GM12891 (cell line): ENCODE measurements around the gene PLD1.

ENCODE experiments used
- DNase-seq: peaks from one replicate; pipeline ENCODE4 v3.0.0; 2011; ENCODE audit warnings: low spot score; ENCODE audit not compliant: insufficient read length
- FAIRE-seq: peaks from 2 replicates; lab custom pipeline; 2011; peaks lifted over from hg19 to GRCh38; lab: Jason Lieb, UNC
- PAX5 ChIP-seq: IDR thresholded peaks from 2 replicates; pipeline ENCODE4 v1.6.1; 2011; ENCODE audit warnings: low read length, moderate library complexity, mild to moderate bottlenecking; ENCODE audit not compliant: insufficient read depth, severe bottlenecking
- POLR2A ChIP-seq: IDR thresholded peaks from 2 replicates; pipeline ENCODE4 v1.6.1; 2011; ENCODE audit warnings: low read depth, low read length, control low read depth
- POLR2AphosphoS5 ChIP-seq: IDR thresholded peaks from 2 replicates; pipeline ENCODE4 v1.6.1; 2011; ENCODE audit warnings: low read depth, low read length, control low read depth
- POU2F2 ChIP-seq: IDR thresholded peaks from 2 replicates; pipeline ENCODE4 v1.6.1; 2011; ENCODE audit warnings: low read depth, mild to moderate bottlenecking, control low read depth, low read length, moderate library complexity
- SPI1 ChIP-seq: IDR thresholded peaks from 2 replicates; pipeline ENCODE4 v1.6.1; 2011; ENCODE audit warnings: low read depth, low read length, control low read depth
- TAF1 ChIP-seq: IDR thresholded peaks from 2 replicates; pipeline ENCODE4 v1.6.1; 2011; ENCODE audit warnings: low read depth, low read length, control low read depth

Gene PLD1

DNA sequence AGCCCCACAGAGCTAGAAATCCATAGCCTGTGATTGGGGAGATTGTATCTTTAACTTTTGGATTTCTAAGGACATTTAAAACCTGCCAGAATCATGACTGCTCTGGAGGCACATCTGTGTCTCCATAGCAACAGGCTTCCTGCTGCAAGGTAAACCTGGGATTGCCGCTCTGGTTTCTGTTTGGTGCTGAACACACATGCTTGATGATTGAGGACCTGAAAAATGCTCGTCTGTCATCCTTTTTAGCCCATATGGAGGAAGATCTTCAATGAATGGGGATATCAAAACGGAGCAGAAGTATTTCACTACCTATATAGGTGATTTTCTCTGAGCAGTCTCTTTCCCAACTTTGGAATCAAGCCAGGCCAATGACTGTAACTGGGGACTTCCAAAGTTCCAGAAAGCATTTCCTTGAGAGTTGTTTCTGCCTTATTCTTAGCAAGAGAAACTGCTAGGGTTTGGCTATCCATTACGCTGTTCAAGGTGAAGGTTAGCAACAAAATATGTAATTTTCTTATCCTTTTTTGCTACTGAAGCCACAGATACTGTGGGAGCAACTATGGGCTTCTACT, 253.6 kb downstream of the PLD1 start:
- FAIRE-seq (no peak), DNase-seq (no peak)
- TF ChIP-seq POU2F2 (no peak), PAX5 (no peak), POLR2AphosphoS5 (no peak), SPI1 (no peak), TAF1 (no peak), POLR2A (no peak)

DNA sequence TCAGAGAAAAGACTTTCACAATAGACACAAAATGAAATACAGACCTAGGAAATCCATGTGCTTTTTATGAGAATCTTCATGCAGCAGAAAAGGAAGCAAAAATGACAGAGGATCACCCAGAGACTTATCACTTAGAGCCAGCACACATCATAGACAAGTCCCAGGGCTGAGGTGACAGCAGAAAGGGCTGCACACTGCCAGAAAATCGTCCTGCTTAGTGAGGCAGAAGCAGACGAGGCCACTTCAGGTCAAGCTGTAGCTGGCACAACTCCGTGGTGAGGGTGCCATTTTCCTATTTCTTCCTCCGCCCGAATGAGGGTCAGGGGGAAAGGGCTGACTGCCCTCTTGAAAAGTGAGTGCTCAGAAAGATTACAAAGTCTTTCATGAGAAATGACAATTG, 254.1 kb downstream of the PLD1 start:
- DNase-seq = no peak
- no peak for FAIRE-seq
- TF ChIP-seq POLR2AphosphoS5 = no peak
- TF ChIP-seq PAX5 = no peak
- TF ChIP-seq SPI1 = no peak
- TF ChIP-seq POLR2A = no peak
- no peak for TF ChIP-seq TAF1
- TF ChIP-seq POU2F2 = no peak

DNA sequence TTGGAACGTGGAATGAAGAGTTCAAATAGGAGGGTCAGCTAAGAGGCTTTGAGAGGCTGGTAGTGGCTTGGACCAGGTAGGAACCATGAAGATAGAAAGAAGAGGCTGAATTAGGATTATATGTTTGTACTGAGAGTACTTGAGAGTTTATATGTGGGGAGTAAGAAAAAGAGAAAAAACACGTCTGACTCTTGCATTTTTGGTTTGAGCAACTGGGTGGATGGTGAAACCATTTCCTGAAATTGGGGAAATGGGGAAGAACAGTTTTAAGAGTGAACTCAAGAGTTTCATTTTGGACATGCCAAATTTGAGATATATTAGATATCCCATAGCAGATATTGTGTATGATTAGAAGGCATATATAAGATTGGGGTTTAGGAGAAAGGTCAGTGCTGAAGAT, 257.2 kb downstream of the PLD1 start:
- DNase-seq (no peak), FAIRE-seq (no peak)
- TF ChIP-seq POU2F2 = no peak
- no peak for TF ChIP-seq POLR2AphosphoS5

DNA sequence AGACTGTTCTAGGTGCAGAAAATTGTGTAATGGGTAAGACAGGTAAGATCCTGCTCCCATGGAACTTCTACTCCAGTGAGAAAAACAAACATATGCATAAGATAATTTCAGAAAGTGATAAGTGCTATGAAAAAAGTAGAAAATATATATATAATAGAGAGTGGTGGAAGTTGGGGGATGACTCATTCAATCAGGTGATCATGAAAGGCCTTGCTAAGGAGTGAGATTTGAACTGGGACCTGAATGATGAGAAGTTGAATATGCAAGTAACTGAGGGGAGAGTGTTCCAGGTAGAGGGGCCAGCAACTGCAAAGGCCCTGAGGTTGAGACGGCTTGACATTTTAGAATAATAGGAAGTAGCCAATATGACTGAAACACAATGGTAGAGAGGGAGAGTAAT, 257.8 kb downstream of the PLD1 start:
- DNase-seq (no peak), FAIRE-seq (no peak)
- TF ChIP-seq POLR2AphosphoS5 = no peak

DNA sequence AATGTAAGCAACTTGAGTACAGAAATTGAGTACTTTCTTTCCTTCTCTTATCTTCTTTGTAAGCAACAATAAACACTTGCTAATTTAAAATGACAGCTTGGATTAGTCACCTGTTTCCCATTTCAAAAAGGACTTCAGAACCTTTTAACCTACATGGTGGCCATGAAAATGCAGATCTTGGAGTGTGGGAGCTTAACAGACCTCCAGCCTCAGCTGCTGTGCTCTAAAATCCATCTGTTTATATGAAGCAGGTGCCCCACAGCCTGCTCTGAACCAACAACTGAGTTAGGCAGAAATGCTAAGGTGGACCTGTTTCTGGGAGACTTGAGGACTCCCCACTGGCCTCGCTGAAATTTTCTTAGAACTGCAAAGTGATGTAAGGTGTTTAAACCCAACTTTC, 259.0 kb downstream of the PLD1 start:
- no peak for FAIRE-seq
- no peak for DNase-seq
- TF ChIP-seq POLR2AphosphoS5 (no peak), POU2F2 (no peak), SPI1 (no peak), POLR2A (no peak), TAF1 (no peak), PAX5 (no peak)
